ENCODE data around the gene GPR89A. TPM values are rescaled to one million over a fixed set of nuclear protein-coding genes. Genes with fewer than 3 reads are reported as not detected.

Gene GPR89A
- polyA plus RNA-seq, 1 experiment = 46.4 TPM

DNA sequence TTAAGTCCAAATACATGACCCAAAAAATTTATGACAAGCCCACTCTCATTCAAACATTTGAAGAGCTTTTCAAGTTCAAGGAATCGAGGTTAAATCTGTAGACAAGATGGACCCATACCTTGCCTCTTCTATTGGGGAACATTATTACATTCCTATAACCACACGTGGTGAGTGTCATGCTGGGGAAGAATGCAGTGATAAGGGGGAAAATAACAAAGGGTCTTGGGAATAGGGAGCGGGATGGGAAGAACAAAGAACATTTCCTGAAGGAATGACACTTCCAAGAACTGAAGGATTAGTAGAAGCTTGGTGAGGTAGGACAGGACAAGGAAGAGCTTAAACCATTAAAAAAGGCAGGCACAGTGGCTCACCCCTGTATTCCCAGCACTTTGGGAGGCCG lies 80.5 kb downstream of the GPR89A start:
- CTCF ChIA-PET = no interaction called here
- no peaks in the 10 kb centered on the region; the same call in 1 of the 2 replicates for H3K9me3 ChIP-seq (ENCODE audit: control insufficient read depth, insufficient read depth, low read length)
- no peak overlapping the region for H3K4me3 ChIP-seq (ENCODE audit: low read depth, low read length)
- no peak for DNase-seq (ENCODE audit: low read depth, low spot score)
- TF ChIP-seq, protein P1, sequence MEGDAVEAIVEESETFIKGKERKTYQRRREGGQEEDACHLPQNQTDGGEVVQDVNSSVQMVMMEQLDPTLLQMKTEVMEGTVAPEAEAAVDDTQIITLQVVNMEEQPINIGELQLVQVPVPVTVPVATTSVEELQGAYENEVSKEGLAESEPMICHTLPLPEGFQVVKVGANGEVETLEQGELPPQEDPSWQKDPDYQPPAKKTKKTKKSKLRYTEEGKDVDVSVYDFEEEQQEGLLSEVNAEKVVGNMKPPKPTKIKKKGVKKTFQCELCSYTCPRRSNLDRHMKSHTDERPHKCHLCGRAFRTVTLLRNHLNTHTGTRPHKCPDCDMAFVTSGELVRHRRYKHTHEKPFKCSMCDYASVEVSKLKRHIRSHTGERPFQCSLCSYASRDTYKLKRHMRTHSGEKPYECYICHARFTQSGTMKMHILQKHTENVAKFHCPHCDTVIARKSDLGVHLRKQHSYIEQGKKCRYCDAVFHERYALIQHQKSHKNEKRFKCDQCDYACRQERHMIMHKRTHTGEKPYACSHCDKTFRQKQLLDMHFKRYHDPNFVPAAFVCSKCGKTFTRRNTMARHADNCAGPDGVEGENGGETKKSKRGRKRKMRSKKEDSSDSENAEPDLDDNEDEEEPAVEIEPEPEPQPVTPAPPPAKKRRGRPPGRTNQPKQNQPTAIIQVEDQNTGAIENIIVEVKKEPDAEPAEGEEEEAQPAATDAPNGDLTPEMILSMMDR (IDR thresholded peaks at IDR 0.05; ENCODE audit: low read depth, low read length) = no peak
- no peak overlapping the region for H3K27ac ChIP-seq (ENCODE audit: low read depth, low read length)
- POLR2A ChIA-PET = no interaction called here
- no peaks in the 10 kb centered on the region for H3K27me3 ChIP-seq (ENCODE audit: control insufficient read depth, insufficient read depth, low read length)

DNA sequence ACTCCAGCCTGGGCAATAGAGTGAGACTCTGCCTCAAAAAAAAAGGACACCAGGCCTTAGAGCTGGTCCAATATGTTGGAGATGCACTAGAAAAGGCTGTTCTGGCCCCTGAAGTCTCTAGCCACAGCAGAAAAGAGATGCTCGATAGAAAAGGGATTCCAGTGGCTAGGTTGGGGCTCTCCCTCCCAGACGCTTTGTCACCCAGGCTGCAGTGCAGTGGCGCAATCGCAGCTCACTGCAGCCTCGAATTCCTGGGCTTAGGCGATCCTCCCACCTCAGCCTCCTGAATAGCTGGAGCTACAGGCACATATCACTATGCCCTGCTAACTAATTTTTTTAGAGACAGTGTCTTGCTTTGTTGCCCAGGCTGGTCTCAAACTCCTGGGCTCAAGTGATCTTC lies 81.1 kb downstream of the GPR89A start:
- Histone ChIP-seq H3K4me3 (ENCODE audit: low read depth, low read length) (no peak overlapping the region), H3K27ac (ENCODE audit: low read depth, low read length) (no peak overlapping the region), H3K27me3 (ENCODE audit: control insufficient read depth, insufficient read depth, low read length) (no peaks in the 10 kb centered on the region), H3K9me3 (ENCODE audit: control insufficient read depth, insufficient read depth, low read length) (no peaks in the 10 kb centered on the region; the same call in 1 of the 2 replicates)
- TF ChIP-seq, protein P1 (IDR thresholded peaks at IDR 0.05; ENCODE audit: low read depth, low read length) = no peak
- no peak for DNase-seq (ENCODE audit: low read depth, low spot score)
- CTCF ChIA-PET = no interaction called here
- POLR2A ChIA-PET = no interaction called here

DNA sequence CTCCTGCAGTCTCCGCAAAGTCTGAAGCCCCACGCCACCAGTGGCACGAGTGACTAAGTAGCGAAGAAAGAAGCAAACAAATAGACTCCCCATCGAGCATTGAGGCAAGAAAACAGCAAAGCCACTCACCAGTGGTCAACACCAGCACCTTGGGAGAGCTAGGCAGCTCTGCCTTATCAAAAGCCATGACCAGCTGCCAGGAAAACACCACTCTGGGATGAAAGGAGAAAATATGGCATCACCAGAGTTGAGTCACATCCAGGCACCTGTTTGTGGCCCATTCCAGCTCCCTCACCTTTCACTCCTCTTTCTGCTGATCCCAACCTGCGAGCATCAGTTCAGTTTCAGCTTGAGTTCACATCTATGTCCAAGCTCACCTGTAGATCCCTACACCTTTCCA lies 82.1 kb downstream of the GPR89A start:
- Histone ChIP-seq H3K9me3 (ENCODE audit: control insufficient read depth, insufficient read depth, low read length) (no peaks in the 10 kb centered on the region; the same call in 1 of the 2 replicates), H3K4me3 (ENCODE audit: low read depth, low read length) (no peak overlapping the region), H3K27me3 (ENCODE audit: control insufficient read depth, insufficient read depth, low read length) (no peaks in the 10 kb centered on the region), H3K27ac (ENCODE audit: low read depth, low read length) (no peak overlapping the region)
- no peak for DNase-seq (ENCODE audit: low read depth, low spot score)
- TF ChIP-seq, protein P1 (IDR thresholded peaks at IDR 0.05; ENCODE audit: low read depth, low read length) = no peak
- ChIA-PET POLR2A (no interaction called here), CTCF (no interaction called here)

DNA sequence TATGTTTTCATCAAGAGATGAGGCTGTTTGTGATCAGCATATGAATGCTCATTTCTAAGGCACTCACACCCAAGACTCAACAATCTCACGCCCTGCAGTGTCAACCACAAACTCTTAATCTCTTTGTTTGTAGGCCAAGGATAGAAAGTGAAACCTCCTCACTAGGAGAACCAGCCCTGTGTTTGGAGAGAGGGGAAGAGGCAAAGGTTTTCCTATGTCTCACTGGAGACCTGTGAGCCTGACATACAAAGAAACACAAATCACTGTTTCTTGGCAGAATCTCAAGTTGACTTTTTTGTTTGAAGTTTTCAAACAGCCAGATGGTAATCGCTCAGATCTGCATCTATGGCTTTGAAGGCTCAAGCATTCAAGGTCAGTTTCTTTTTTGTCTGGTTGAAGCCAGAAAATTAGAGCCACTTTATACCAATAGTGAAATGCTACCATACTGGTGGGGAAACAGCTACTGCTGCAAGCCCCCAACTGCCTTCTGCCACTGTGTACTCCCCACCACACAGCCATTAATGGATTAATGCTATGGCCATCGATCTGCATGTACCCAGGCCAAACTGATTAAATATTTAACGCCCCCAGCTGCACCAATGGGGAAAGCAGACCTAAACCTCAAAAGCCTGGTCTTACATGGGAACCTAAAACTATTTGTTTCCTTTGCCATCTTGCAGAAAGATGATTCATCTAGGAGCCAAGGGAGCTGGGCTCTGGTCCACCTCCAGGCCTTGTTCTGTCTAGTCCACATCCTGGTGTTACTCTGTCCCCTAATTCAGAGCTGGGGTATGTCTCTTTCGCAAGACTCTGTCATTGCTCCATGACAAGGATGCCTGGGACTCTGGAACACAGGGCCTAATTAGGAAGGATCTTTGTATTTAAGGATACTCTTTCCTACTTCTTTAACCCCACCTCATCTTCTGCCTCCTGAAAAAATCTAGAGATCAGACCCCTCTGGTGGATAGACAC lies 83.1 kb downstream of the GPR89A start:
- H3K27ac ChIP-seq (ENCODE audit: low read depth, low read length) = peak overlapping the region; percentile 73
- TF ChIP-seq, protein P1 (IDR thresholded peaks at IDR 0.05; ENCODE audit: low read depth, low read length) = no peak
- H3K27me3 ChIP-seq (ENCODE audit: control insufficient read depth, insufficient read depth, low read length) = no peaks in the 10 kb centered on the region
- DNase-seq (ENCODE audit: low read depth, low spot score) = peak; percentile 41
- ChIA-PET POLR2A (no interaction called here), CTCF (interaction anchor here (1.4 kb wide), 1 partner anchor 31 kb away, joined by 9 read pairs; no protein-coding TSS in a partner anchor)
- H3K4me3 ChIP-seq (ENCODE audit: low read depth, low read length) = no peak overlapping the region
- no peaks in the 10 kb centered on the region; the same call in 1 of the 2 replicates for H3K9me3 ChIP-seq (ENCODE audit: control insufficient read depth, insufficient read depth, low read length)

DNA sequence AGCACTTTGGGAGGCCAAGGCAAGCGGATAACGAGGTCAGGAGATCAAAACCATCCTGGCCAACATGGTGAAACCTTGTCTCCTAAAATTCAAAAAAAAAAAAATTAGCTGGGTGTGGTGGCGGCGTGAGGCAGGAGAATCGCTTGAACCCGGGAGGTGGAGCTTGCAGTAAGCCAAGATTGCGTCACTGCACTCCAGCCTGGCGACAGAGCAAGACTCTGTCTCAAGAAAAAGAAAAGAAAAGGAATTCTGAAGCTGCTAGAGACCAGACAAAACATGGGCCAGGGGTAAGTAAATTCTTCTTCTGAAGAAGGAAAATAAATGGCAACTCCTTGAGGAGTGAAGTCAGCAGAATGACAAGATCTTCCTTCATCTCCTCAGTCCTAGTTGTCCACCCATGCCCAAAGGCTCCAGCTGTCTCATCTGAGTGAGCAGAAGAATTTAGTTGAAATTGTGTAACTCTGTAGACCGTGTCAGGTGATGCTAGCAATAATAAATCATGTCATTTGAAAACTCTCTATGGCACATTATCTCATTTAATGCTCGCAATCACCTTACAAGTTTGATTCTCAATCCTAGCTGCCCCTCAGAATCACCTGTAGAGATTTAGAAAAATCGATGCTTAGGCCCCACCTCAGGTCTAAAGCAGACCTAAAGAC lies 85.1 kb downstream of the GPR89A start:
- H3K27ac ChIP-seq (ENCODE audit: low read depth, low read length) = no peak overlapping the region
- TF ChIP-seq, protein P1 (IDR thresholded peaks at IDR 0.05; ENCODE audit: low read depth, low read length) = no peak
- H3K4me3 ChIP-seq (ENCODE audit: low read depth, low read length) = no peak overlapping the region
- H3K27me3 ChIP-seq (ENCODE audit: control insufficient read depth, insufficient read depth, low read length) = no peaks in the 10 kb centered on the region
- CTCF ChIA-PET = no interaction called here
- no peaks in the 10 kb centered on the region; the same call in 1 of the 2 replicates for H3K9me3 ChIP-seq (ENCODE audit: control insufficient read depth, insufficient read depth, low read length)
- DNase-seq (ENCODE audit: low read depth, low spot score) = no peak
- POLR2A ChIA-PET = no interaction called here

Measured in AG04450 (cell line).